ENCODE measurements around the gene TACC2.
"Not testable (repeated sequence)": the region's sequence is repeated elsewhere in the genome, so short reads cannot be mapped to it uniquely, and the experiment has no call there.

Gene TACC2

GRCh38 chr10:122091722-122092121 lies 102.8 kb downstream of the TACC2 start:
- no peak overlapping the region for H3K27ac ChIP-seq
- TF ChIP-seq CTCF (conservative IDR thresholded peaks at IDR 0.05): no peak

GRCh38 chr10:122093076-122093475 lies 104.1 kb downstream of the TACC2 start:
- no peak overlapping the region for H3K27ac ChIP-seq
- TF ChIP-seq CTCF (conservative IDR thresholded peaks at IDR 0.05): no peak

GRCh38 chr10:122096181-122096580 lies 107.2 kb downstream of the TACC2 start:
- H3K27ac ChIP-seq: not testable (repeated sequence)

GRCh38 chr10:122096705-122097104 lies 107.7 kb downstream of the TACC2 start:
- no peak for TF ChIP-seq CTCF (conservative IDR thresholded peaks at IDR 0.05)
- no peak overlapping the region for H3K27ac ChIP-seq

- no peak overlapping the region for H3K27ac ChIP-seq
- TF ChIP-seq CTCF (conservative IDR thresholded peaks at IDR 0.05): no peak
These were observed 109.0 kb downstream of the TACC2 start for GRCh38 chr10:122097935-122098334.

- TF ChIP-seq CTCF (conservative IDR thresholded peaks at IDR 0.05): no peak
- H3K27ac ChIP-seq: no peak overlapping the region
These were observed 110.0 kb downstream of the TACC2 start for GRCh38 chr10:122098924-122099323.

GRCh38 chr10:122099562-122099961 lies 110.6 kb downstream of the TACC2 start:
- no peak for TF ChIP-seq CTCF (conservative IDR thresholded peaks at IDR 0.05)
- no peak overlapping the region for H3K27ac ChIP-seq

GRCh38 chr10:122102146-122102868 lies 113.3 kb downstream of the TACC2 start:
- no peak for TF ChIP-seq CTCF (conservative IDR thresholded peaks at IDR 0.05)
- H3K27ac ChIP-seq: no peak overlapping the region
